ENCODE measurements around the gene RNF5.

Gene RNF5

DNA sequence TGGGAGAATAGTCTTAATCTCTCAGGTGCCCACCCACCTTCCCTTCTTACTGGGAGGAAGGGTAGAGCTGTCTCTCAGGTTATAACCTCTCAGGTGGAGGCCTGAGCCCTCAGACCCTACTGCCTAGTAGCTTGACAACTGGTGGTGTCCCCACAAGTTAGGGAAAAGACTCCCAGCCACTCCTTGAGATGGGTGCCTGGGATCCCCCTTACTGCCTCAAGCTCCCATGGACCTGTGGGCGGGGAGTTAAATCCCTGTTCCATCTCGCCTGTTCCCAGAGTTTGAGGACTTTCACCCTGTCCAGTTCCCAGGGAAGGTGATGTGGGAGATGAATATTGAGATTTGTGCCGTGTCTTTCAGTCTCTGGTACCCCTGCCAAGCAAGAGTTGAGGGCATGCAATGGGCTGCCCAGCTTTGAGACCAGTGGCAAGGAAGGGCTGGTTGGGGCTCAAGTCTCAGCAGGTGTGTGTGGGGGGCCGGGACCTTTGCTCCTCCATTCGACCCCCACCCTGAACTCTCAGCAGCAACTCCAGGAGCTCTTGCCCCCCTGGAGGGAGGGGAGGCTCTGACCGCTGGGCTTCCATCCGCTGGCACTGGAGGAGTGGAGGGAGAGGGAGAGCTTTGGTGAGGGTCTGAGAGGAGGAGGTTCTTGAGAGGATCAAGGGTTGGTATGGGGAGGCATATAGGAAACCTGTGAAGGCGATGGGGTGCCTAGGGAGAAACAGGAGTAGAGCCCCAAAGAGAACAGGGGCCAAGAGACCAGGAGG, 12.9 kb downstream of the RNF5 start:
- Histone ChIP-seq H3K4me1 (ENCODE audit: control insufficient read depth in 2 of 2, insufficient read depth in 1 of 2, low read depth in 1 of 2, low read length in 2 of 2) (peaks cover 30% of the 10 kb centered on the region in 2 donors), H4K8ac (ENCODE audit: low read depth, low read length) (no peak overlapping the region), H3K27ac (replicated peaks; ENCODE audit: low read length) (peak overlapping the region; percentile 98), H3K27me3 (ENCODE audit: control insufficient read depth in 3 of 3, insufficient read depth in 3 of 3, low read depth in 1 of 3, low read length in 3 of 3) (no peaks in the 10 kb centered on the region), H3K4me3 (ENCODE audit: low read length in 2 of 2) (peak overlapping the region in 1 of 2 donors; percentile 75), H2AK5ac (ENCODE audit: low read depth, low read length) (peak overlapping the region; percentile 58), H4K91ac (ENCODE audit: low read depth, low read length, poor library complexity) (peak overlapping the region; percentile 83), H3K4ac (ENCODE audit: low read length) (no peak overlapping the region), H3K23ac (ENCODE audit: low read depth, low read length, poor library complexity) (no peak overlapping the region), H2BK120ac (ENCODE audit: low read depth, low read length) (peak overlapping the region; percentile 88), H3K18ac (ENCODE audit: low read length) (peak overlapping the region; percentile 73), H2BK15ac (ENCODE audit: low read length) (peak overlapping the region; percentile 97), H2BK5ac (ENCODE audit: low read length) (peak overlapping the region; percentile 88), H3K36me3 (replicated peaks in 1 of 2; ENCODE audit: control insufficient read depth in 2 of 2, insufficient read depth in 2 of 2, low read length in 2 of 2) (peaks cover 14 to 21% of the 10 kb centered on the region in 2 donors), H3K14ac (ENCODE audit: low read length) (no peak overlapping the region), H3K79me1 (ENCODE audit: low read depth, low read length) (peaks cover 7% of the 10 kb centered on the region), H3K4me2 (ENCODE audit: insufficient read depth, low read length, poor library complexity, severe bottlenecking) (peak overlapping the region; percentile 51), H2AFZ (ENCODE audit: low read length) (no peak overlapping the region), H2BK12ac (ENCODE audit: low read length) (peak overlapping the region; percentile 99), H3K9me3 (replicated peaks in 1 of 2; ENCODE audit: control insufficient read depth in 2 of 2, insufficient read depth in 1 of 2, low read depth in 1 of 2, low read length in 2 of 2) (no peaks in the 10 kb centered on the region), H3K9ac (ENCODE audit: low read depth, low read length, poor library complexity) (no peak overlapping the region)
- WGBS, 2 donors (ENCODE audit: extremely low coverage in 2 of 2, insufficient read length in 2 of 2, insufficient replicate concordance in 1 of 2), result no CpG with 5 or more reads among the region's 8 CpGs
- no peak for DNase-seq (ENCODE audit: low spot score)

DNA sequence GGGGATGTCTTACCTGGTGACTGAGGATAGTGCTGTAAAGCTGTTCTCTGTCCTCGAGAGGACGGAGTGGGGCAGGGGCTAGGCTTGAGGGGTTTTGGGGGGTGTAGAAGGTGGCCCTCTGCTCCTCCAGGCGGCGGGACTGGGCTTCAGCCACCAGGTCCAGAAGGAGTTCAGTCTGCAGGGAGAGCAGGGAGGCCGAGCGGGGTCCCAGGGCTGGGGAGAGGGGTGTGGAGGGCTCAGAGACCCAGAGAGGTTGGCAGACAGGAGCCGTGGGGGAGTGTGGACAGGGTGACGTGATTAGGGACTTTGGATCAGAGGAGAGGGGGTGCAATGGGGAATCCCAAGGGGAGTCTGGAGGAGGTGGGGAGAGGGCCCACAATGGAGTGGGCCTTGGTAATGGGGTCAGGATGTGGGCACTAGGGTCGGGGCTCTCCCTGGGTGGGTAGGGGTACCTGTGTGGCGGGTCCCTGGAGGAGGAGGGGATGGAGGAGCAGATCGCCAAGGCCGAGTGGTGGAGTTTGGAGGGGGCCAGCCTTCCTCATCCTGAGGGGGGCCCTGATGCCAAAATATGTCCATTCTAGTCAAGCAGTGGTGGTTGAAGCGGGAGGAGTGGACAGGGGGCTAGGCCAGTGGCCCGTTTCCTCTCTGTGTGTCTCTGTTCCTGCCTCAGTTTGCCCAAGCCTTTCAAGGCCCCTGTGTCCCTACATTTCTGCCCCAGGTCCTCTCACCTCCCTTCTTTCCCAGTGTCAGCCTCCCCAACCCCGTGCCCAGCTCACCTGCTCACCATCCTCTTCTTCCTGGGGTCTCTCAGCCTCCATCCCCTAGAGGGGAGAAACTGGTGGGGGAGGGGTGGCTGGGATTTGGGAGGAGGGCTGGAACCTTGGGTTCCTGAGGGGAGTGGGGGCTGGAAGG, 13.7 kb downstream of the RNF5 start:
- peak overlapping the region; percentile 99 for H2BK12ac ChIP-seq (ENCODE audit: low read length)
- H3K4ac ChIP-seq (ENCODE audit: low read length), result peak overlapping the region; percentile 53
- H3K36me3 ChIP-seq (replicated peaks in 1 of 2; ENCODE audit: control insufficient read depth in 2 of 2, insufficient read depth in 2 of 2, low read length in 2 of 2), result peaks cover 9 to 12% of the 10 kb centered on the region in 2 donors
- H2BK15ac ChIP-seq (ENCODE audit: low read length), result peak overlapping the region; percentile 97
- H3K9ac ChIP-seq (ENCODE audit: low read depth, low read length, poor library complexity), result no peak overlapping the region
- H3K23ac ChIP-seq (ENCODE audit: low read depth, low read length, poor library complexity), result no peak overlapping the region
- peak overlapping the region; percentile 58 for H3K14ac ChIP-seq (ENCODE audit: low read length)
- peaks cover 7% of the 10 kb centered on the region for H3K79me1 ChIP-seq (ENCODE audit: low read depth, low read length)
- H3K27ac ChIP-seq (replicated peaks; ENCODE audit: low read length), result peak overlapping the region; percentile 98
- H3K18ac ChIP-seq (ENCODE audit: low read length), result peak overlapping the region; percentile 93
- H3K9me3 ChIP-seq (replicated peaks in 1 of 2; ENCODE audit: control insufficient read depth in 2 of 2, insufficient read depth in 1 of 2, low read depth in 1 of 2, low read length in 2 of 2), result no peaks in the 10 kb centered on the region
- peak overlapping the region; percentile 83 for H4K91ac ChIP-seq (ENCODE audit: low read depth, low read length, poor library complexity)
- peak overlapping the region; percentile 88 for H2BK120ac ChIP-seq (ENCODE audit: low read depth, low read length)
- peak overlapping the region; percentile 59 for H2AFZ ChIP-seq (ENCODE audit: low read length)
- H2BK5ac ChIP-seq (ENCODE audit: low read length), result peak overlapping the region; percentile 88
- H3K27me3 ChIP-seq (ENCODE audit: control insufficient read depth in 3 of 3, insufficient read depth in 3 of 3, low read depth in 1 of 3, low read length in 3 of 3), result no peaks in the 10 kb centered on the region
- WGBS, 2 donors (ENCODE audit: extremely low coverage in 2 of 2, insufficient read length in 2 of 2, insufficient replicate concordance in 1 of 2), result no CpG with 5 or more reads among the region's 15 CpGs
- no peak overlapping the region for H3K4me2 ChIP-seq (ENCODE audit: insufficient read depth, low read length, poor library complexity, severe bottlenecking)
- H3K4me3 ChIP-seq (ENCODE audit: low read length in 2 of 2), result no peak overlapping the region
- H3K4me1 ChIP-seq (ENCODE audit: control insufficient read depth in 2 of 2, insufficient read depth in 1 of 2, low read depth in 1 of 2, low read length in 2 of 2), result peaks cover 34 to 35% of the 10 kb centered on the region in 2 donors
- no peak overlapping the region for H4K8ac ChIP-seq (ENCODE audit: low read depth, low read length)
- no peak for DNase-seq (ENCODE audit: low spot score)
- peak overlapping the region; percentile 58 for H2AK5ac ChIP-seq (ENCODE audit: low read depth, low read length)

DNA sequence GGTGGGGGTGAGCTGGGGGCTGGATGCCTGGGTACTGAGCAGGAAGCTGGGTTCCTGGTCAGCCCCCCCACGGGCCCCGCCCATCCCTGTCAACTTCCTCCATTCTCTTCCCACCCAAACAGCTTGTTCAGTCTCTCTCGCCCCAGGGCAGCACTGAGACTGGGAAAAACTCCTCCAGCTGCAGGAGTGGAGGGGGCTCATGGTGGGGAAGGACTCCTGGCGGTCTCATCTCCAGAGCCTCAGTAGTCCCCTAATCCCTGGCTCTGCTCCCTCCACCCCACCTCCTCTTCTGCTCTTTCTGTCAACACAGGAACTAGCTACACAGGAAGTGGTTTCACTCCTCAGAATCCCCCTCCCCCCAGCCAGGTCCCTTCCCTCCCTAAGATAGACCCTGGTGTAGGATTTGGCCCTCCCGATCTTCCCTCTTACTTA, 14.4 kb downstream of the RNF5 start, which contains the start of gene GPSM3:
Gene GPSM3, minus strand, starts transcription at position 36 of the 432 bp plus-strand sequence. CDS start 130 bp downstream, outside the sequence.
- H3K36me3 ChIP-seq (replicated peaks in 1 of 2; ENCODE audit: control insufficient read depth in 2 of 2, insufficient read depth in 2 of 2, low read length in 2 of 2), result peaks cover 3 to 6% of the 10 kb centered on the region in 2 donors
- H4K8ac ChIP-seq (ENCODE audit: low read depth, low read length), result no peak within 1 kb of the TSS
- WGBS, 2 donors (ENCODE audit: extremely low coverage in 2 of 2, insufficient read length in 2 of 2, insufficient replicate concordance in 1 of 2), result no CpG with 5 or more reads among the region's 5 CpGs
- H3K4ac ChIP-seq (ENCODE audit: low read length), result peak within 1 kb of the TSS; percentile 53
- peak within 1 kb of the TSS; percentile 59 for H2AFZ ChIP-seq (ENCODE audit: low read length)
- no peaks in the 10 kb centered on the region for H3K27me3 ChIP-seq (ENCODE audit: control insufficient read depth in 3 of 3, insufficient read depth in 3 of 3, low read depth in 1 of 3, low read length in 3 of 3)
- H3K79me1 ChIP-seq (ENCODE audit: low read depth, low read length), result peaks cover 4% of the 10 kb centered on the region
- H2BK15ac ChIP-seq (ENCODE audit: low read length), result peak within 1 kb of the TSS; percentile 97
- H3K9me3 ChIP-seq (replicated peaks in 1 of 2; ENCODE audit: control insufficient read depth in 2 of 2, insufficient read depth in 1 of 2, low read depth in 1 of 2, low read length in 2 of 2), result no peaks in the 10 kb centered on the region
- no peak within 1 kb of the TSS for H3K4me3 ChIP-seq (ENCODE audit: low read length in 2 of 2)
- DNase-seq (ENCODE audit: low spot score), result no peak
- H3K14ac ChIP-seq (ENCODE audit: low read length), result peak within 1 kb of the TSS; percentile 58
- H2BK12ac ChIP-seq (ENCODE audit: low read length), result peak within 1 kb of the TSS; percentile 99
- peak within 1 kb of the TSS; percentile 98 for H3K27ac ChIP-seq (replicated peaks; ENCODE audit: low read length)
- peaks cover 39 to 41% of the 10 kb centered on the region in 2 donors for H3K4me1 ChIP-seq (ENCODE audit: control insufficient read depth in 2 of 2, insufficient read depth in 1 of 2, low read depth in 1 of 2, low read length in 2 of 2)
- H3K23ac ChIP-seq (ENCODE audit: low read depth, low read length, poor library complexity), result peak within 1 kb of the TSS; percentile 44
- peak within 1 kb of the TSS; percentile 88 for H2BK5ac ChIP-seq (ENCODE audit: low read length)
- H4K91ac ChIP-seq (ENCODE audit: low read depth, low read length, poor library complexity), result peak within 1 kb of the TSS; percentile 83
- peak within 1 kb of the TSS; percentile 93 for H3K18ac ChIP-seq (ENCODE audit: low read length)
- H2BK120ac ChIP-seq (ENCODE audit: low read depth, low read length), result peak within 1 kb of the TSS; percentile 88
- no peak within 1 kb of the TSS for H3K4me2 ChIP-seq (ENCODE audit: insufficient read depth, low read length, poor library complexity, severe bottlenecking)
- H2AK5ac ChIP-seq (ENCODE audit: low read depth, low read length), result peak within 1 kb of the TSS; percentile 58
- H3K9ac ChIP-seq (ENCODE audit: low read depth, low read length, poor library complexity), result no peak within 1 kb of the TSS
